ENCODE results near the gene PNLIP. TPM values are rescaled to one million over a fixed set of nuclear protein-coding genes. Genes with fewer than 3 reads are reported as not detected.

PNLIP gene
- polyA plus RNA-seq, 1 of the 3 experiments (the other 2 are of a cell fraction): not detected

GRCh38 chr10:116536810-116537209 is 8.9 kb upstream of the PNLIP start (continued):
- TF ChIP-seq MEF2A (IDR thresholded peaks at IDR 0.05; ENCODE audit: borderline replicate concordance, low read depth) (no peak), NRF1 (IDR thresholded peaks at IDR 0.05; ENCODE audit: low read depth, low read length) (no peak), ELF1 (IDR thresholded peaks at IDR 0.05) (no peak), CHD2 (IDR thresholded peaks at IDR 0.05; ENCODE audit: low read length, partially characterized antibody) (no peak), YY1 (IDR thresholded peaks at IDR 0.05; ENCODE audit: low read depth) (no peak), FOXM1 (IDR thresholded peaks at IDR 0.05; ENCODE audit: low read depth) (no peak), TCF12 (IDR thresholded peaks at IDR 0.05) (no peak)

- no peaks in the 10 kb centered on the region for H3F3A ChIP-seq (replicated peaks; ENCODE audit: insufficient read depth)
- ChIA-PET CTCF (no interaction called here), POLR2A (no interaction called here)
- H3K27ac ChIP-seq (ENCODE audit: low read depth in 2 of 2, low read length in 1 of 2): no peak overlapping the region
- H3K9me3 ChIP-seq: no peaks in the 10 kb centered on the region
- H3K4me3 ChIP-seq (ENCODE audit: low read depth in 2 of 2, low read length in 1 of 2): no peak overlapping the region
- TF ChIP-seq TEAD4 (IDR thresholded peaks at IDR 0.05; ENCODE audit: borderline replicate concordance, insufficient read depth): no peak
- TF ChIP-seq CHD2 (IDR thresholded peaks at IDR 0.05; ENCODE audit: low read length, partially characterized antibody): no peak
- TF ChIP-seq MAX (IDR thresholded peaks at IDR 0.05; ENCODE audit: low read depth): no peak
- TF ChIP-seq REST (IDR thresholded peaks at IDR 0.05; ENCODE audit: low read depth, low read length): no peak
- TF ChIP-seq MEF2A (IDR thresholded peaks at IDR 0.05; ENCODE audit: borderline replicate concordance, low read depth): no peak
- no peak for TF ChIP-seq GABPA (IDR thresholded peaks at IDR 0.05; ENCODE audit: low read depth)
- no peak for TF ChIP-seq MXI1 (IDR thresholded peaks at IDR 0.05; ENCODE audit: low read depth, low read length)
- TF ChIP-seq ELF1 (IDR thresholded peaks at IDR 0.05): no peak
- no peak for TF ChIP-seq RXRA (IDR thresholded peaks at IDR 0.05; ENCODE audit: borderline replicate concordance, low read depth)
- TF ChIP-seq RAD21 (IDR thresholded peaks at IDR 0.05; ENCODE audit: low read length): no peak
- H3K4me2 ChIP-seq: no peak overlapping the region
- no peaks in the 10 kb centered on the region for H3K27me3 ChIP-seq (ENCODE audit: insufficient read depth)
- no peaks in the 10 kb centered on the region for H4K20me1 ChIP-seq (ENCODE audit: insufficient read depth)
- H2AFZ ChIP-seq (ENCODE audit: low read depth): no peak overlapping the region
- H3K9me2 ChIP-seq: no peaks in the 10 kb centered on the region
- H3K79me2 ChIP-seq (ENCODE audit: insufficient read depth): no peaks in the 10 kb centered on the region
- H3K9ac ChIP-seq: no peak overlapping the region
- no peaks in the 10 kb centered on the region for H3K4me1 ChIP-seq (ENCODE audit: control insufficient read depth in 1 of 2, insufficient read depth in 2 of 2, low read depth in 1 of 2, low read length in 1 of 2)
- no peak for DNase-seq
- no peaks in the 10 kb centered on the region for H3K36me3 ChIP-seq (replicated peaks in 1 of 2; ENCODE audit: control insufficient read depth in 1 of 2, insufficient read depth in 2 of 2, low read length in 1 of 2)
Observed at GRCh38 chr10:116538456-116538855, 7.3 kb upstream of the PNLIP start.

GRCh38 chr10:116538992-116539391 is 6.7 kb upstream of the PNLIP start:
- Histone ChIP-seq H3K9me2 (no peaks in the 10 kb centered on the region), H3K79me2 (ENCODE audit: insufficient read depth) (no peaks in the 10 kb centered on the region), H3K4me2 (no peak overlapping the region), H3K27me3 (ENCODE audit: insufficient read depth) (no peaks in the 10 kb centered on the region), H3K4me3 (ENCODE audit: low read depth in 2 of 2, low read length in 1 of 2) (no peak overlapping the region), H3K36me3 (replicated peaks in 1 of 2; ENCODE audit: control insufficient read depth in 1 of 2, insufficient read depth in 2 of 2, low read length in 1 of 2) (no peaks in the 10 kb centered on the region), H3K27ac (ENCODE audit: low read depth in 2 of 2, low read length in 1 of 2) (no peak overlapping the region), H4K20me1 (ENCODE audit: insufficient read depth) (no peaks in the 10 kb centered on the region), H3K9me3 (no peaks in the 10 kb centered on the region), H3K9ac (no peak overlapping the region), H2AFZ (ENCODE audit: low read depth) (no peak overlapping the region), H3K4me1 (ENCODE audit: control insufficient read depth in 1 of 2, insufficient read depth in 2 of 2, low read depth in 1 of 2, low read length in 1 of 2) (no peaks in the 10 kb centered on the region), H3F3A (replicated peaks; ENCODE audit: insufficient read depth) (no peaks in the 10 kb centered on the region)
- ChIA-PET POLR2A (no interaction called here), CTCF (no interaction called here)
- no peak for TF ChIP-seq RAD21 (IDR thresholded peaks at IDR 0.05; ENCODE audit: low read length)
- TF ChIP-seq MXI1 (IDR thresholded peaks at IDR 0.05; ENCODE audit: low read depth, low read length): no peak
- TF ChIP-seq POLR2AphosphoS5 (IDR thresholded peaks at IDR 0.05; ENCODE audit: low read depth, low read length): no peak
- TF ChIP-seq TCF12 (IDR thresholded peaks at IDR 0.05): no peak
- no peak for TF ChIP-seq SIN3A (IDR thresholded peaks at IDR 0.05; ENCODE audit: borderline replicate concordance, low read depth, low read length)
- no peak for TF ChIP-seq FOXM1 (IDR thresholded peaks at IDR 0.05; ENCODE audit: low read depth)
- no peak for DNase-seq
